NCI-H748 (cell line): Measurements from ENCODE around the gene CDKN3.
"Not testable (repeated sequence)": the region's sequence is repeated elsewhere in the genome, so short reads cannot be mapped to it uniquely, and the experiment has no call there.

Experiments
- DNase-seq: peaks from one replicate; lab custom pipeline; 2025; ENCODE audit not compliant: unreplicated experiment; lab: John Stamatoyannopoulos, UW

The CDKN3 gene

GRCh38 chr14:54453252-54453651 lies 56.4 kb downstream of the CDKN3 start:
- DNase-seq, result no peak

- not testable (repeated sequence) for DNase-seq
Measured at GRCh38 chr14:54453990-54454389, 57.2 kb downstream of the CDKN3 start.

GRCh38 chr14:54455363-54455762 lies 58.6 kb downstream of the CDKN3 start:
- DNase-seq, result no peak

DNA sequence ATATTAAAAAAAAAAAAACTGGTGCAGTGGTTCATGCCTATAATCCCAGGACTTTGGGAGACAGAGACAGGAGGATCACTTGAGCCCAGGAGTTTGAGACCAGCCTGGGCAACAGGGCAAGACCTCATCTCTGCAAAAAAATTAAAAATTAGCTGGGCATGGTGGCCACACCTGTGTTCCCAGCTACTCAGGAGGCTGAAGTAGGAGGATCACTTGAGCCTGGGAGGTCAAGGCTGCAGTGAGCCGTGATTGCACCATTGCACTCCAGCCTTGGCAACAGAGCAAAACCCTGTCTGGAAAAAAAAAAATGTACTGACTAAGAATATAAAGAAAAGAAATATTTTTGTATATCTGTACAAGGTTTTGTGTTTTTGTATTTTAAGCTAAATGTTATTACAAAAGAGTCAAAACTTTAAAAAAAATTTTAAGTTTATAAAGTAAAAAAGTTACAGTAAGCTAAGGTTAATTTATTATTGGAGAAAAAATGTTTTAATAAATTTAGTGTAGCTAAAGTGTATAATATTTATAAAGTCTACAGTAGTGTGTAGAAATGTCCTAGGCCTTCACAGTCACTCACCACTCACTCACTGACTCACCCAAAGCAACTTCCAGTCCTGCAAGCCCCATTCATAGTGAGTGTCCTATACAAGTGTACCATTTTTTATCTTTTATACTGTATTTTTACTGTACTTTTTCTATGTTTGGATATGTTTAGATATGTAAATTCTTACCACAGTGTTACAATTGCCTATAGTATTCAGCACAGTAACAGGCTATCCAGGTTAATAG lies 60.2 kb downstream of the CDKN3 start:
- not testable (repeated sequence) for DNase-seq

- DNase-seq, result no peak
Measured at GRCh38 chr14:54457609-54457996, 60.8 kb downstream of the CDKN3 start.

- DNase-seq, result not testable (repeated sequence)
Measured at GRCh38 chr14:54458536-54458935, 61.7 kb downstream of the CDKN3 start.

- no peak for DNase-seq
Measured at GRCh38 chr14:54459106-54459505, 62.3 kb downstream of the CDKN3 start.

GRCh38 chr14:54462048-54462447 lies 65.2 kb downstream of the CDKN3 start:
- no peak for DNase-seq

DNA sequence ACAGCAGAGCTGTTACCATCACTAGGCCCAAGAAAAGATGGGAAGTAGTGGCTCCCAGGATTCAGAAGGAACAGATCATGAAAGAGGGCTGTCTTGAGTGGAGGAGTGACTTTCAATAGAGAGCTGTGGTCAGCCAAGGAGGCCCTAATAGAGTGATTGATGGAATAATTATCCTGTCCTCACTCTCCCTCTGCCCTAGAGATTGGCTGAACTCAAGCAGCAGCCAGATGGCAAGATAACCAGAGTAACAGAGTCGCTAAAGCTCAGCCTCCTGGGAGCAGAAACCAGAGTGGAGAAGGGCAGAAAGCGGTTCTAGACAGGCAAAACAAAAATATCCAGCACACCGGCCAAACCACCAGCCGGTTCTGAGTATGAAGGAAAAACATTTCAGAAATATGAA lies 68.8 kb downstream of the CDKN3 start:
- no peak for DNase-seq

DNA sequence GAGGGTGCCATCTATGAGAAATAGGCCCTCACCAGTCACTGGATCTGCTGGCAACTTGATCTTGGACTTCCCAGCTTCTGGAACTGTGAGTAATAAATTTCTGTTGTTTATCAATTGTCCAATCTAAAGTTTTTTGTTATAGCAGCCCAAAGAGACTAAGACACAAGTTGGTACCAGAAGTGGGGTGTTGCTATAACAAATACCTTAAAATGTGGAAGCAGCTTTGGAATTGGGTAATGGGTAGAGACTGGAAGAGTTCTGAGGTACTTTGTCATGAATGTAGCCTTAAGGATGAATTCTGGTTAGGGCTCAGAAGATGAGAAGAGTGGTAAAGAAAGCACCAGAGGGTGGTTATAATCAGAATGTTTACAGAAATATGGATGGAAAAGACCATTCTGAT lies 70.5 kb downstream of the CDKN3 start:
- no peak for DNase-seq
